Thymus (tissue), 11 donors: ENCODE measurements around the gene KRT83. TPM values are rescaled to one million over a fixed set of nuclear protein-coding genes. Genes with fewer than 3 reads are reported as not detected.
"Not testable (repeated sequence)": the region's sequence is repeated elsewhere in the genome, so short reads cannot be mapped to it uniquely, and the experiment has no call there.

Source experiments
- DNase-seq, 9 donors: peaks; one replicate each; pipeline ENCODE4 v3.0.0-alpha.2; 2013; ENCODE audit warnings: low spot score in 9 of 9, low read depth in 6 of 9, missing footprints in 1 of 9
- H3K27ac ChIP-seq, 2 donors: one replicate each; pipeline ENCODE4 v1.5.1; 2013; ENCODE audit warnings: control low read depth in 1 of 2, low read depth in 1 of 2, low read length in 1 of 2, mild to moderate bottlenecking in 1 of 2, moderate library complexity in 1 of 2
- H3K27me3 ChIP-seq, 2 donors: one replicate each; pipeline ENCODE4 v1.5.1; 2013; ENCODE audit warnings: low read length in 1 of 2; ENCODE audit not compliant: control insufficient read depth in 2 of 2, insufficient read depth in 1 of 2
- H3K36me3 ChIP-seq, 2 donors: one replicate each; pipeline ENCODE4 v1.5.1; 2013; ENCODE audit warnings: low read length in 1 of 2, mild to moderate bottlenecking in 1 of 2, moderate library complexity in 1 of 2; ENCODE audit not compliant: control insufficient read depth in 2 of 2, insufficient read depth in 2 of 2
- H3K4me1 ChIP-seq, 2 donors: one replicate each; pipeline ENCODE4 v1.5.1; 2013; ENCODE audit warnings: low read length in 2 of 2; ENCODE audit not compliant: control insufficient read depth in 2 of 2, insufficient read depth in 2 of 2
- H3K4me3 ChIP-seq, 2 donors: one replicate each; pipeline ENCODE4 v1.5.1; 2013; ENCODE audit warnings: low read length in 2 of 2, control low read depth in 1 of 2, mild to moderate bottlenecking in 1 of 2
- H3K9me3 ChIP-seq, 2 donors: one replicate each; pipeline ENCODE4 v1.5.1; 2013; ENCODE audit warnings: low read length in 1 of 2, mild to moderate bottlenecking in 1 of 2; ENCODE audit not compliant: control insufficient read depth in 2 of 2, insufficient read depth in 1 of 2
- WGBS: extraction: QIAGEN DNeasy Blood & Tissue Kit; methylation state at CpG from one replicate; pipeline ENCODE4 v1.1.7; 2013; 5-methylcytosine and 5-hydroxymethylcytosine counted together
- polyA plus RNA-seq: library from polyadenylated mRNA; stranded (reverse); fragments of 200-250 nt; gene quantifications from one replicate; pipeline ENCODE4 v1.2.3, GENCODE V29; 2013
- total RNA-seq: library from RNA; stranded (reverse); fragments of 120-200 nt; gene quantifications from one replicate; pipeline ENCODE4 v1.2.4, GENCODE V29; 2013
- donor health status: healthy.

Gene KRT83
- total and polyA plus RNA-seq, 2 donors, result 0.33 to 1.0 TPM

DNA sequence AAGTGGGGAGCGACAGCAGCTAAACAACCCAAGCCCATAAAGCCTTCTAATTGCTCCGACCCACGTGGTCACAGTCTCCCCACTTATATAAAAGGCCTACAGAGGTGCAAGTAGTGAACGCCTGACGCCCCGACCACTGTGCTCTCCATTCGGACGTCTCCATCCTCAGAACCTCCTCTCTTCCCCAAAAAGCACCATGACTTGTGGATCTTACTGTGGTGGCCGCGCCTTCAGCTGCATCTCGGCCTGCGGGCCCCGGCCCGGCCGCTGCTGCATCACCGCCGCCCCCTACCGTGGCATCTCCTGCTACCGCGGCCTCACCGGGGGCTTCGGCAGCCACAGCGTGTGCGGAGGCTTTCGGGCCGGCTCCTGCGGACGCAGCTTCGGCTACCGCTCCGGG, 19.5 kb downstream of the KRT83 start:
- H3K4me3 ChIP-seq, H3K9me3 ChIP-seq, DNase-seq, H3K4me1 ChIP-seq, H3K27ac ChIP-seq, H3K36me3 ChIP-seq: not testable (repeated sequence)
- H3K27me3 ChIP-seq, result peaks cover 3 to 10% of the 10 kb centered on the region in 2 donors
- 93% methylated on average over 22 of the region's 31 CpGs for WGBS

DNA sequence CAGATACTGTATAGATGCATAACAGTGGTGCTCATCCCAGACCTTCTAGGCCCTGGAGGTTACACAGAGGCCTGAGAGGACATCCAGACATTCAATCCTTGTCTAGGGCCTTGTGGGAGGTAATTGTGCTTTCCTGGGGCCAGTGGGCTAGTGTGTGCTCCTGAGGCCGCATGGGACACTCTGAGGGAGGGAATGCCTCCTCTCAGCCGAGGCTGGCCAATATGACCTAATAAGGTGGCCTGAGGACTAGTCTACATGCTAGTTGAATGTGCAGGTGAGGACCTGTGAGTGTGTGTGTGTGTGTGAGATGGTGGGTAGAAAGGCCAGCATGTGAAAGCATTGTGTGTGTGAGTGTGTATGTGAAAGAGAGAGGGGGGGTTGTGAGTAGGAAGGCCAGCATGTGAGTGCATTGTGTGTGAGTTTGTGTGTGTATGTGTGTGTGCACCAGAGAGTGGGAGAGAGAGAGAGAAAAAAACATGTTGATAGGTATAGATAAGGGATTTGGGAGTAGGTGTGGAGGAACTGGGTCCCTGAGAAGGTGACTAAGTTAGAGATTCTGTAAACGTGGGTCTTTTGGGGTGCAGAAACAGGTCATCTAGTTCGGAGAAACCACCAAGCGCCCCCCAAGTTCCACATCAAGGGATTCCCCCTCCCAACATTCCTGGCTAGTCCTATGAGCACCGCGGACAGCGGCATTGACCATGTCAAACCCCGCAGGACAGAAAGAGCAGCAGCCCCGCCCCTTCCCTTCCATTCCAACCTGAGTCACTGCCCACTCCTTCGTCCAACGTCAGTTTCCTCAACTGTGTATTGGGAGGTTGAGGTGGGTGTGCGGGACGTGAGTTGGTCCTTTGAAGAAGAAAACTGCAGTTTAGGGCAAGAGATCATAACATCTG, 20.2 kb downstream of the KRT83 start:
- Histone ChIP-seq H3K36me3 (no peaks in the 10 kb centered on the region), H3K4me1 (no peaks in the 10 kb centered on the region), H3K4me3 (no peak overlapping the region), H3K9me3 (no peaks in the 10 kb centered on the region), H3K27ac (no peak overlapping the region), H3K27me3 (peaks cover 0 to 5% of the 10 kb centered on the region in 2 donors)
- 88% methylated on average over 14 of the region's 14 CpGs for WGBS
- DNase-seq, result no peak

DNA sequence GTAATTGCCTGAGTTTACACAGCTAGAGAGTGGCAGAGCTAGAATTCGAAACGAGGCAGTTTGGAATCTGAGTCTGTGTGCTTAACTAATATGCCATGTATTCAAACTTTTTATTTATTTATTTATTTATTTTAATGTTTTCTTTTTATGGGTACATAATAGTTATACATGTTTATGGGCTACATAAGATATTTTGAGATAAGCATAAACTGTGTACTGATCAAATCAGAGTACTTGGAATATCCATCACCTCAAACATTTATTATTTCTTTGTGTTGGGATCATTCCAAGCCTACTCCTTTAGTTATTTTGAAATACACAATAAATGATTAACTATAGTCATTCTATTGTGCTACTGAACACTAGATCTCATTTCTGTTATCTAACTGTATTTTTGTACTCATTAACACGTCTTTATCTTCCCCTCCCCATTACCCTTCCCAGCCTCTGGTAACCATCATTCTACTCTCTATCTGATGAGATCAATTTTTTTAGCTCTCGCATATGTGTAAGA, 22.5 kb downstream of the KRT83 start:
- no peaks in the 10 kb centered on the region for H3K36me3 ChIP-seq
- DNase-seq, result no peak
- WGBS, result 88% methylated on average over 4 of the region's 4 CpGs
- no peak overlapping the region for H3K4me3 ChIP-seq
- no peaks in the 10 kb centered on the region for H3K9me3 ChIP-seq
- H3K27me3 ChIP-seq, result no peaks in the 10 kb centered on the region
- no peak overlapping the region for H3K27ac ChIP-seq
- no peaks in the 10 kb centered on the region for H3K4me1 ChIP-seq

DNA sequence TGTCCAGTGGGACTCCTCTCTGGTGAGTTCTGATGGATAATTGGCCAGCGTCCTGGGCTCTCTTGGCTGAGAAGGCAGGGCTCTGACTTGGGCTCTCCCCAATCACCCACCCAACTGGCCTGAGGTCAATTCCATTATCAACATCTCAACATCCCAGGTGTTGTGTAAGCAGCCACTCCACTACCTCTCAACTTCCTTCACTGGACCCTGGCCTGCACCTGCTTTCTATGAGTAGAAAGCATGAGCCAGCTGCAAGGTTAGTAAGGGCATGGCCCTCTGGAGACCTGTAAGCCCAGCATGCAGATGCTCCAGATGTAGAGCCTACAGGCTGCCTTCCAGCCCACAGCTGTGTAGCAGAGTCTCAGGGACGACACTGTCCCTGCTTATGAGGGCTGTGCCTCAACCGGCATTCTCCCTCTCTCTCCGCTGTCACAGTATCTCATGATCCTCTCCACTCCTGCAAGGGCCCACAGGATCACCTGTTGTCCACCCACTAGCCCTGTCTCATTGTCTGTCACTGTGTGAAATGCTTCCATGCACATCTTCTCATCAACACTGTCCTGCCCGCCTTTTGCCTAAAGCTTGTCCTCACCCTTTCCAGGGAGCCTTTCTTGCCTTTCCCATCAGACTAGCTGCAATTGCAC, 24.5 kb downstream of the KRT83 start:
- no peaks in the 10 kb centered on the region for H3K9me3 ChIP-seq
- WGBS, result 96% methylated on average over 5 of the region's 5 CpGs
- H3K4me3 ChIP-seq, result no peak overlapping the region
- peaks cover 0 to 9% of the 10 kb centered on the region in 2 donors for H3K27me3 ChIP-seq
- H3K4me1 ChIP-seq, result no peaks in the 10 kb centered on the region
- H3K36me3 ChIP-seq, result no peaks in the 10 kb centered on the region
- no peak for DNase-seq
- H3K27ac ChIP-seq, result no peak overlapping the region

DNA sequence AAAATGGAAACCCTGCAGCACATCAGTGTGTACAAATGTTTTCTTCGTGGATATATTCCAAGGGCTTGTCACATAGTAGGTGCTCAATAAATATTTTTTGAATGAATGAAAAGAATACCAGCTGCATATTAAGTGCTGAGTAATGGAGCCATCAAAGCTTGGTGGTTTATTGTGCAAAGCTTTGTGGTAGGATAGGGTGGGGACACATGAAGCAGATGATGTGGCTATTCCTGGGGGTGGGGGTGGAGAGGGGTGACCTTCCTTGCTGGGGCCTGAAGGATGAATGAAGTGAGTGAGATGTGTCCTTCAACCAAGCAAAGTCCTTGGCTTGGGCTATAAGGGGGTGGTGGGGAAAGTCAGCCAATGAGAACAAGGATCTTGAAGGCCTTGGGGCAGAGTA, 25.5 kb downstream of the KRT83 start:
- 97% methylated on average over 1 of the region's 1 CpG for WGBS
- no peak for DNase-seq
- Histone ChIP-seq H3K4me1 (no peaks in the 10 kb centered on the region), H3K4me3 (no peak overlapping the region), H3K9me3 (no peaks in the 10 kb centered on the region), H3K36me3 (no peaks in the 10 kb centered on the region), H3K27ac (no peak overlapping the region), H3K27me3 (peaks cover 0 to 14% of the 10 kb centered on the region in 2 donors)

DNA sequence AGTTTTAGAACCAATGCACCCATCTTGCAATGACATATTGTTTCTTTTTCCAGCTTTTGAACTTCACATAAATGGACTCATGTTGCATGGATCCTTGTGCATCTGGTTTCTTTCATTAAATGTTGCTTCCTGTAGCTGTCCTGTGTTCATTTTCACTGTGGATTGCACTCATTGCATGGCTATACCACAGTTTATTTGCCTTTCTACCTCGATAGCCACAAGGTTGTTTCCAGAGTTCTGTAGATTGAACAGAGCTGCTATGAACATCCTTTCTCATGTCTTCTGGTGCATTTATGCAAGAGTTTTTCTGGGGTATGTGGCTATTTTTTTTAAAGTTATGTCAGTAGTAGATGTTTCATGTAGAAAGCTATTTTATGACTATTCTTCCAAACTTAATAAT, 26.4 kb downstream of the KRT83 start:
- H3K27me3 ChIP-seq, result peaks cover 0 to 14% of the 10 kb centered on the region in 2 donors
- no peak overlapping the region for H3K4me3 ChIP-seq
- no peak overlapping the region for H3K27ac ChIP-seq
- WGBS, result 79% methylated on average over 1 of the region's 1 CpG
- no peak for DNase-seq
- no peaks in the 10 kb centered on the region for H3K36me3 ChIP-seq
- H3K4me1 ChIP-seq, result no peaks in the 10 kb centered on the region
- H3K9me3 ChIP-seq, result no peaks in the 10 kb centered on the region

DNA sequence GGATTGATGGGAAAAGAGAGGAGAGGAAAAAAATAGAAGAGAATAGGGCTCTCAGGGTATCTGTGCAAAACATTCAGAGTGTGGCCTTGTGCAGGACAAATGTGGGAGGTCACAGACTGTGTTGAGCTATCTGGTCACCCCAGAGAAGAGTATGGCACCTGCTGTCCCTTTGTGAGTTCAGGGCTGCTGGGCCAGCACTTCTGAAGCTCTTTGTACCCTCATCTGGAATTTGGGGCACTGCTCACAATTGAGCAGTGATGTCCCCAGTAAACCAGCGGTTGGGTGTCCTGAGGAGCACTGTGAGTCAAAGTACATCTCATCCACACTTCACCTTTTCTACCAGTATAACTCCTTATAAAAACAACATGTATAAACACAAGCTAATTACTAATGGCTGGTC, 27.3 kb downstream of the KRT83 start:
- Histone ChIP-seq H3K27me3 (peaks cover 0 to 14% of the 10 kb centered on the region in 2 donors), H3K4me1 (no peaks in the 10 kb centered on the region), H3K9me3 (no peaks in the 10 kb centered on the region), H3K4me3 (no peak overlapping the region), H3K27ac (no peak overlapping the region), H3K36me3 (no peaks in the 10 kb centered on the region)
- no peak for DNase-seq
- WGBS, result 92% methylated on average over 1 of the region's 1 CpG

DNA sequence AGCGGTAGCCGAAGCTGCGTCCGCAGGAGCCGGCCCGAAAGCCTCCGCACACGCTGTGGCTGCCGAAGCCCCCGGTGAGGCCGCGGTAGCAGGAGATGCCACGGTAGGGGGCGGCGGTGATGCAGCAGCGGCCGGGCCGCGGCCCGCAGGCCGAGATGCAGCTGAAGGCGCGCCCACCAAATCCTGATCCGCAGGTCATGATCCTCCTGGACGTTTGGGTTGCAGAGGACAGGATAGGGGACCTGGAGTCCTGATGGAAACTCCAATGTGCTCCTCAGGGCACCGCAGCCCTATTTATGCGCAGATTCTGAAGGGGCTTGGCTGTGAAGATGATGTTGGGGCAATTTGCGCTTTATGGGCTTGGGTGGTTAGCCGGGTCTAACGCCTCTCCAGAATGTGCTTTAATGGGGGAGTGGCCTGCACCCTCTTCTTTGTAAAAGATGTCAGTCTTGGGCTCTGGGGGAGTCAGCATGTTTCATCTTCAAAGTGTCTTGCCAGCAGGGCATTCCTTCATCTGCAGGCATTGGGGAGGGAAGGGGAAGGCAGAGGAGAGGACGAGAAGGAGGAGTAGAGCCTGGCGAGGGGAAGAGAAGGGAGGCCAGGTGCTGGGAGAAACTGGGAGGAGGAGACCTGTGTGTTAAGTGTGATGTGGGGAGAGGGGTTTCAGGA, 29.8 kb downstream of the KRT83 start, which contains the start of gene KRT81:
Gene KRT81 (minus strand): TSS at position 268 of the 669 bp plus-strand sequence. CDS start 69 bp downstream, at position 199.
- Histone ChIP-seq H3K4me3 (no peak within 1 kb of the TSS), H3K27ac (no peak within 1 kb of the TSS), H3K36me3 (no peaks in the 10 kb centered on the region), H3K9me3 (no peaks in the 10 kb centered on the region), H3K4me1 (no peaks in the 10 kb centered on the region), H3K27me3 (peaks cover 0 to 14% of the 10 kb centered on the region in 2 donors)
- DNase-seq, result no peak
- 84% methylated on average over 24 of the region's 32 CpGs for WGBS
